Esophagus squamous epithelium (tissue), 4 donors: Measurements from ENCODE around the gene EIF2B4.

Experiments used
- CTCF ChIP-seq, 6 experiments: fragments of 450-650 bp in 4 of 6; fragments of 200-600 bp in 2 of 6; sonication (generic) in 2 of 6; IDR thresholded peaks; one replicate each; pipeline ENCODE4 v1.5.1; 2016 to 2019; ENCODE audit warnings: antibody characterized with exemption in 6 of 6, mild to moderate bottlenecking in 4 of 6, moderate library complexity in 4 of 6
- POLR2A ChIP-seq, 4 donors: fragments of 450-650 bp; IDR thresholded peaks; one replicate each; pipeline ENCODE4 v1.6.1; 2017; ENCODE audit warnings: antibody characterized with exemption in 4 of 4, mild to moderate bottlenecking in 4 of 4, moderate library complexity in 3 of 4

GRCh38 chr2:27369471-27370025 lies 590 bp downstream of the EIF2B4 start:
- TF ChIP-seq CTCF (IDR thresholded peaks at IDR 0.05) (no peak), POLR2A (IDR thresholded peaks at IDR 0.05) (no peak)
